HG03064 (cell line): ENCODE results near the gene SSH2.

ENCODE experiments used
- ATAC-seq: cut with Tn5 transposase; IDR thresholded peaks from one replicate; pipeline ENCODE4 v1.9.1; 2021; ENCODE audit warnings: low read depth; ENCODE audit not compliant: unreplicated experiment

SSH2 gene

GRCh38 chr17:29618272-29619065 lies 311.6 kb downstream of the SSH2 start:
- ATAC-seq, result no peak

- no peak for ATAC-seq
Measured at GRCh38 chr17:29617481-29618271, 312.4 kb downstream of the SSH2 start.

- no peak for ATAC-seq
Measured at GRCh38 chr17:29617125-29617480, 312.9 kb downstream of the SSH2 start.

GRCh38 chr17:29616300-29617048 lies 313.6 kb downstream of the SSH2 start:
- no peak for ATAC-seq

GRCh38 chr17:29615492-29616299 lies 314.3 kb downstream of the SSH2 start:
- no peak for ATAC-seq

GRCh38 chr17:29615048-29615385 lies 315.0 kb downstream of the SSH2 start:
- ATAC-seq, result no peak

- no peak for ATAC-seq
Measured at GRCh38 chr17:29614349-29615047, 315.5 kb downstream of the SSH2 start.

- ATAC-seq, result no peak
Measured at GRCh38 chr17:29613856-29614255, 316.2 kb downstream of the SSH2 start.

- no peak for ATAC-seq
Measured at GRCh38 chr17:29613352-29613837, 316.6 kb downstream of the SSH2 start.

GRCh38 chr17:29612404-29613280 lies 317.4 kb downstream of the SSH2 start:
- ATAC-seq, result no peak

GRCh38 chr17:29612094-29612403 lies 318.0 kb downstream of the SSH2 start:
- no peak for ATAC-seq

GRCh38 chr17:29611351-29612093 lies 318.5 kb downstream of the SSH2 start:
- no peak for ATAC-seq

- no peak for ATAC-seq
Measured at GRCh38 chr17:29610395-29610794, 319.6 kb downstream of the SSH2 start.

- ATAC-seq, result no peak
Measured at GRCh38 chr17:29608986-29609385, 321.0 kb downstream of the SSH2 start.

- no peak for ATAC-seq
Measured at GRCh38 chr17:29607557-29608195, 322.4 kb downstream of the SSH2 start.

- ATAC-seq, result no peak
Measured at GRCh38 chr17:29603109-29603674, 326.8 kb downstream of the SSH2 start.

- ATAC-seq, result no peak
Measured at GRCh38 chr17:29597361-29598172, 332.5 kb downstream of the SSH2 start.
